Smooth muscle cell (in vitro differentiated cells): ENCODE measurements around the gene ARVCF. TPM values are rescaled to one million over a fixed set of nuclear protein-coding genes. Genes with fewer than 3 reads are reported as not detected.
"Not testable (repeated sequence)": the region's sequence is repeated elsewhere in the genome, so short reads cannot be mapped to it uniquely, and the experiment has no call there.

Experiments
- DNase-seq: peaks from one replicate; lab custom pipeline; 2025; ENCODE audit not compliant: unreplicated experiment; lab: John Stamatoyannopoulos, UW
- H2AFZ ChIP-seq: fragments of 200-600 bp; sonication (generic); 2 replicates; pipeline ENCODE4 v1.6.0; 2016; ENCODE audit warnings: antibody characterized with exemption, low read depth, mild to moderate bottlenecking
- H3F3A ChIP-seq: fragments of 200-600 bp; sonication (generic); 2 replicates; pipeline ENCODE4 v1.6.0; 2017; ENCODE audit warnings: antibody characterized with exemption, low read depth
- H3K27ac ChIP-seq: fragments of 200-600 bp; sonication (generic); 2 replicates; pipeline ENCODE4 v1.5.1; 2016; ENCODE audit warnings: low read depth, mild to moderate bottlenecking
- H3K27me3 ChIP-seq: fragments of 200-600 bp; sonication (generic); 2 replicates; pipeline ENCODE4 v1.6.1; 2016; ENCODE audit warnings: low read depth, mild to moderate bottlenecking
- H3K36me3 ChIP-seq: fragments of 200-600 bp; sonication (generic); 2 replicates; pipeline ENCODE4 v1.5.1; 2016; ENCODE audit warnings: low read depth
- H3K4me1 ChIP-seq: fragments of 200-600 bp; sonication (generic); 2 replicates; pipeline ENCODE4 v1.5.1; 2016; ENCODE audit warnings: low read depth
- H3K4me2 ChIP-seq: fragments of 200-600 bp; sonication (generic); 2 replicates; pipeline ENCODE4 v1.6.0; 2016; ENCODE audit warnings: mild to moderate bottlenecking
- H3K4me3 ChIP-seq: fragments of 200-600 bp; sonication (generic); 2 replicates; pipeline ENCODE4 v1.5.1; 2016; ENCODE audit warnings: mild to moderate bottlenecking
- H3K79me2 ChIP-seq: fragments of 200-600 bp; sonication (generic); 2 replicates; pipeline ENCODE4 v1.6.0; 2016; ENCODE audit warnings: low read depth, mild to moderate bottlenecking
- H3K9ac ChIP-seq: fragments of 200-600 bp; sonication (generic); 2 replicates; pipeline ENCODE4 v1.6.0; 2016; ENCODE audit warnings: low read depth
- H3K9me3 ChIP-seq: fragments of 200-600 bp; sonication (generic); replicated peaks from 2 replicates; pipeline ENCODE4 v1.5.1; 2016; ENCODE audit warnings: low read depth
- H4K20me1 ChIP-seq: fragments of 200-600 bp; sonication (generic); 2 replicates; pipeline ENCODE4 v1.6.0; 2016; ENCODE audit warnings: low read depth
- CTCF ChIP-seq: fragments of 200-600 bp; sonication (generic); IDR thresholded peaks from 2 replicates; pipeline ENCODE4 v1.5.1; 2017; ENCODE audit warnings: borderline replicate concordance, mild to moderate bottlenecking, antibody characterized with exemption; ENCODE audit not compliant: insufficient read depth, poor library complexity, severe bottlenecking
- WGBS: methylation state at CpG from one replicate; pipeline ENCODE4 v1.1.7; 2016; ENCODE audit warnings: low lambda C conversion rate; 5-methylcytosine and 5-hydroxymethylcytosine counted together
- polyA plus RNA-seq: library from polyadenylated mRNA; unstranded; fragments of >200 nt; fragmentation: Nextera tagmentation; extraction: Ambion mirVana; gene quantifications from 2 replicates; pipeline ENCODE4 v1.2.1, GENCODE V29; 2016
- total RNA-seq: library from RNA; depleted of rRNA; stranded (reverse); fragments of >200 nt; gene quantifications from 2 replicates; pipeline ENCODE4 v1.2.3, GENCODE V29; 2014

ARVCF gene
- total and polyA plus RNA-seq, 2 experiments from 2014 or later: 5.4 to 10.6 TPM

- Histone ChIP-seq H3K4me2 (no peak overlapping the region), H3K79me2 (no peaks in the 10 kb centered on the region), H3K9me3 (no peaks in the 10 kb centered on the region), H3K27ac (no peak overlapping the region), H4K20me1 (no peaks in the 10 kb centered on the region), H2AFZ (no peak overlapping the region), H3K27me3 (no peaks in the 10 kb centered on the region), H3K4me3 (no peak overlapping the region), H3K9ac (no peak overlapping the region), H3F3A (peaks cover 7% of the 10 kb centered on the region), H3K36me3 (no peaks in the 10 kb centered on the region), H3K4me1 (peaks cover 15% of the 10 kb centered on the region)
- no peak for DNase-seq
- TF ChIP-seq CTCF: no peak
- WGBS: 93% methylated on average over 21 of the region's 21 CpGs
These were observed 75.9 kb downstream of the ARVCF start for GRCh38 chr22:19940536-19941364.

GRCh38 chr22:19937616-19938473 is 78.8 kb downstream of the ARVCF start:
- H3K36me3 ChIP-seq: no peaks in the 10 kb centered on the region
- H4K20me1 ChIP-seq: no peaks in the 10 kb centered on the region
- no peaks in the 10 kb centered on the region for H3K79me2 ChIP-seq
- H3K4me3 ChIP-seq: no peak overlapping the region
- H3F3A ChIP-seq: peaks cover 2% of the 10 kb centered on the region
- H3K4me1 ChIP-seq: peaks cover 7% of the 10 kb centered on the region
- no peak for DNase-seq
- WGBS: 87% methylated on average over 16 of the region's 16 CpGs
- no peak overlapping the region for H2AFZ ChIP-seq
- no peaks in the 10 kb centered on the region for H3K9me3 ChIP-seq
- no peak overlapping the region for H3K9ac ChIP-seq
- no peak for TF ChIP-seq CTCF
- H3K27me3 ChIP-seq: no peaks in the 10 kb centered on the region
- H3K27ac ChIP-seq: no peak overlapping the region
- no peak overlapping the region for H3K4me2 ChIP-seq

- 94% methylated on average over 7 of the region's 7 CpGs for WGBS
- Histone ChIP-seq H3K9ac (no peak overlapping the region), H3K4me2 (no peak overlapping the region), H2AFZ (no peak overlapping the region), H3F3A (no peaks in the 10 kb centered on the region), H3K27me3 (no peaks in the 10 kb centered on the region), H3K79me2 (no peaks in the 10 kb centered on the region), H3K4me1 (no peaks in the 10 kb centered on the region), H3K36me3 (no peaks in the 10 kb centered on the region), H3K4me3 (no peak overlapping the region), H3K27ac (no peak overlapping the region), H3K9me3 (no peaks in the 10 kb centered on the region), H4K20me1 (no peaks in the 10 kb centered on the region)
- no peak for DNase-seq
- no peak for TF ChIP-seq CTCF
These were observed 80.1 kb downstream of the ARVCF start for GRCh38 chr22:19936513-19936912.

- H3F3A ChIP-seq, H3K79me2 ChIP-seq, H3K4me3 ChIP-seq, H3K4me1 ChIP-seq, DNase-seq, H3K4me2 ChIP-seq, H3K9me3 ChIP-seq, H3K36me3 ChIP-seq, H2AFZ ChIP-seq, H3K27ac ChIP-seq, H3K9ac ChIP-seq, H4K20me1 ChIP-seq, H3K27me3 ChIP-seq: not testable (repeated sequence)
- 86% methylated on average over 11 of the region's 11 CpGs for WGBS
These were observed 81.4 kb downstream of the ARVCF start for GRCh38 chr22:19935123-19935718.
